Retina (tissue), 1 donor: ENCODE results near the gene PALS2.

Experiments used
- DNase-seq: peaks from one replicate; pipeline ENCODE4 v3.0.0-alpha.2; 2016

Gene PALS2

DNA sequence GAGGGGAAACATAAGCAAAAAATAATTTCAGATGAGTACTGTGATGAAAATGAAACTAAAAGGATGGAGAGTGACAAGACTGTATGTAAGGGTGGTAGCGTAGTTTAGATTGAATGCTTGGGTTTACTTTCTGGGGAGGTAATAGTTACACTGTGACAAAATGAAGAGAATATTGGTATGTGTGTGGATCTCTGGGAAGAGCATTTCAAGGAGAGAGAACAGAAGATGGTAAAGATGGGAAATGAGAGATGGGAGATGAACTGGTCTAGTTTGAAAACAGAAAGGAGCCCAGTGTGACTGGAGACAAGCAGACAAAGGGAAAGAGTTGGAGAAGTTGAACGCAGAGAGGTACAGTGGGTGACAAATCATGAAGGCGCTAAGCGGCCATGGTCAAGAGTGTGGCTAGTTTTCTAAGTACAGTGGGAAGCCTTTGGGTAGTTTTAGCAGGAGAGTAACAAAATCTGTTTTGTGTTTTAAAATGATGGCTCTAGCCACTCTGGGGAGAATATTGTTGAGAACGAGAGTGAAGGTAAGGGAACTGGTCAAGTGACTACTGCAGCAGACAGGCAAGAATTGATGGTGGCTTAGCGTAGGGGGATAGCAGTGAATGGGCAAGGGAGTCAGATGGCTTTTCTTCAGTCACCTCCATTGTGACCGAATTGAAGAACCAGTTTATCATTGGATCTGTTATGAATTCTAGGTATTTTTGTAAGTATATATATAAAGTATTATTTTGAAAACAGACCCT is 22.6 kb downstream of the PALS2 start:
- DNase-seq, result no peak

DNA sequence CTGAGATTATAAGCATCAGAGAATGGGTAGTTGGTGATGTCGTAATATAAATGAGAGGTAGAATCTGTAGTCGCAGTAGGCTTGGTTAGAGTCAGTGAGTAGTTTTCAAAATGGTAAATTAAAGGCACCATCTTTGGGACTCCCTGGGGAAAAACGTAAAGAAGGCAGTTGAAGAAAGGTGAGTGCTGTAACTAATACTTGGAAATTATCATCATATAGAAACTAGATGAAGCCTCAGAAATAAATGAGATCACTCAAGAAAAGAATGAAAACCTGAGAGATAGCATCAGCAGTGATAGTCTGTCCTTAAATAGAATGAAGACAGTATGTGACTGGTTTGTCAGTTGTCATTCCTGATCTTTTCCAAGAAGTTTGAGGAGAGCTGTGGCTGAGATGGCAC is 23.8 kb downstream of the PALS2 start:
- DNase-seq, result no peak

DNA sequence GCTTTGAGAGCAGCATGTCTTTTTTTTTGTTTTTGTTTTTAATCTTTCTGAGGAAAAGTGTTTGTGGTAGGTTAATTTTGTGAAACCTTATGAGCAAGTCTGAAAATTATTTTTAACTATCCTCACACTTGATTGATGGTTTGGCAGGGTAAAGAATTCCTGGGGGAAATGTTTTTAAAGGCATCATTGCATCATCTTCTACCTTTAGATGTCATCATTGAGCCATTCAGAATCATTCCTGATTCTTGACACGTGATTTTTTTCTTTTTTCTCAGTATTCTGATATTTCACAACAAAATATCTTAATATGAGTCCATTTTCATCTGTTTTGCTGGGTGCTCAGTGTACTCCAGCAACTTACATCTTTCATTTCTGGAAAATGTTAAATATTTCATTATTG is 28.3 kb downstream of the PALS2 start:
- DNase-seq, result no peak

DNA sequence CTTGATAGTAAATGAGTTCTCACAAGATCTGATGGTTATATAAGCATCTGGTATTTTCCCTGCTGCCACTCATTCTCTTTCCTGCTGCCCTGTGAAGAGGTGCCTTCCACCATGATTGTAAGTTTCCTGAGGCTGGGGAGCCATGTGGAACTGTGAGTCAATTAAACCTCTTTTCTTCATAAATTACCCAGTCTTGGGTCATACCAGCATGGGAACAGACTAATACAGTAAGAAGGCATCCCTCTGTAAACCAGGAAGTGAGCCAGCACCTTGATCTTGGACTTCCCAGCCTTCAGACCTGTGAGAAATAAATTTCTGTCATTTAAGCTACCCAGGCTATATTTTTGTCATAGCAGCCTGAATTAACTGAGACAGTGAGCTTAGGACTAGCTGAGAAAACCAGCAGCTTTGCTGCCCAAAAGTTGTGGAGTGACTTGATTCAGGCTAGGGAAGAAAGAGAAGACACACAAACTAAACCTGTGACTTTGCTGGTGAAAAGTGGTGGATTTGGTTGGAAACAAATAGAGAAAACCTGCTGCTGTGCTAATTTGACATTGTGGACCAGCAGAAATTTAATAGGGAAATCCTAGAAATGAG is 29.7 kb downstream of the PALS2 start:
- no peak for DNase-seq

DNA sequence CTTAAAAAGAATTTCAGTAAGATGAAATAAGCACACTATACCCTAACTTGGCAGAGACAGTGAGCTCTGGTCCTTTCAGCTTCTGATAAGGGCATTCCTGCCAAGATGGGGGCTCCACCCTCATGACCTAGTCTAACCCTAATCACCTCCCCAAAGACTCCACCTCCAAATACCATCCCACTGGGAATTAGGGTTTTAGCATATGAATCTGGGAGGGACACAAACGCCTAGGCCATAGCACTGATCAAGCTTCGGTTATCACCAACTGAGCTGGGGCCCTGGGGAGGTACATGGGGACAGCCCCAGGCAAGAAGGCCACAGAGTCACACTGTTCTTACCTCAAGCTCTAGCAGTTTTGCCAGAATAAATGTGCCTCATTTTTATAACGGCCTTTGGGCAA is 31.4 kb downstream of the PALS2 start:
- DNase-seq, result no peak

DNA sequence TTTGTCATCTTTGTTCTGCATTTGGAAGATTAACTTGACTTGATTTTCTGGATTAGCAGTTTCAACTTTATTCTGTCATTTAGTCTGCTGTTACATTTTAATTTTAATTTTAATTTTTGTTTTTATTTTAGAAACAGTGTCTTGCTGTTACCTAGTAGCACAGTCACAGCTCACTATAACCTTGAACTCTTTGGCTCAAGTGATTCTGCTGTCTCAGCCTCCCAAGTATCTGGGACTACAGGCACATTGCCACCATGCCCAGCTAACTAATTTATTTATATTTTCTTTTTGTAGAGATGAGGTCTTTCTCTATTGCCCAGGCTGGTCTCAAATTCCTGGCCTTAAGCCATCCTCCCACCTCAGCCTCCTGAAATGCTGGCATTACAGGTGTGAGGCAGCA is 35.3 kb downstream of the PALS2 start:
- DNase-seq, result no peak

DNA sequence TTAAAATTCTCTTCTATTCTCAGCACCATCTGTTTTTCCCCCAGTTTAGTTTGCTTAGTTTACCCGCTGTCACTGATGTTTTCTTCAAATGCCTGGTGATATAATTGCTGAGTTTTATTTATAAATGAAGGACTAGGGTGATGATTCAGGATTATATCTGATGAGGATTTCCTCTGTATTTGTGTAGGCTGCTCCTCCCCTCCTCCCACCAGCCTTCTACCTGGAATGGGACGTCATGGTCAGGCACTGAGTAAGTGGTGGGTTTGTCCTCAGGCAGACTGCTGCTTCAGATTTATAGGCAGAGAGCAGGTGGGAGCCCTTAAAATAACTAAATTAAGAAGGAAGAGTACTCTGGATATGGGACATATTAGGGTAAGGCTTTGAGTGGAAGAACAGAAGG is 35.8 kb downstream of the PALS2 start:
- DNase-seq, result no peak

DNA sequence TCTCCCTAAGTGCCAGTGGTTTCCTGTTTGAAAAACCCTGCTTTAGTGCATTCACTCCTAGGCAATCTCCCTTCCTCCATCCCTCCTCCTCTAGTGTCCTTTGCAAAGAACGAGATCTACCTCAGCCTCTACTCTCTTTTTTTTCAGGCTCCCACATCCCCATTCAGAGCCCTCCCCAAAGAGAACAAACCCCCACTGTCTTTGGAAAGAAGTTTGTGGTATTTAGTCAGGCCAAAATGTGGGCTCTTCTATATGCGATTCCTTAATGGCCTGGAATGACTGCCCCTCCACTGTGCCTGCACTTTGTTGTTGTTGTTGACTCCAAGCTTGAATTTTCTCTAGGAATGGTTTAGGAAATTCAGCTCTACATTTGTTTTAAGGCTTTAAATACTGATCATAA is 36.3 kb downstream of the PALS2 start:
- no peak for DNase-seq

DNA sequence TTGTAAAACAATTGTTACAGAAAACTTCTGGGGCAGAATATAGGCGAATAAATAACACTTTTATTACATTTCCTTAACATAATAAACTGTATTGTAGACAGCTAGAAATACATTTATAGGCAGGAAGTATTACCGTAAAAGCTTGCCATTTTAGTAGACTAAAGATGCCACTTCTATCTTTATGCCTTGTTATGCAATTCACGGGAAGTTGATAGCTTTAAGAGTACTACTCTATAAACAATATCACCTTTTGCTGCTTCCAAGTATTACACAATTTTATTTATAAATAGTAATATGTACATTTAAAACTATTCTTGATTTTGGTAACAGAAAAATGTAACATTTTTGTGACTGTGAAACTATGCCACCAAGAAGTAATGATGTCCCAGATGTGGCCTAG is 37.9 kb downstream of the PALS2 start:
- DNase-seq, result no peak

DNA sequence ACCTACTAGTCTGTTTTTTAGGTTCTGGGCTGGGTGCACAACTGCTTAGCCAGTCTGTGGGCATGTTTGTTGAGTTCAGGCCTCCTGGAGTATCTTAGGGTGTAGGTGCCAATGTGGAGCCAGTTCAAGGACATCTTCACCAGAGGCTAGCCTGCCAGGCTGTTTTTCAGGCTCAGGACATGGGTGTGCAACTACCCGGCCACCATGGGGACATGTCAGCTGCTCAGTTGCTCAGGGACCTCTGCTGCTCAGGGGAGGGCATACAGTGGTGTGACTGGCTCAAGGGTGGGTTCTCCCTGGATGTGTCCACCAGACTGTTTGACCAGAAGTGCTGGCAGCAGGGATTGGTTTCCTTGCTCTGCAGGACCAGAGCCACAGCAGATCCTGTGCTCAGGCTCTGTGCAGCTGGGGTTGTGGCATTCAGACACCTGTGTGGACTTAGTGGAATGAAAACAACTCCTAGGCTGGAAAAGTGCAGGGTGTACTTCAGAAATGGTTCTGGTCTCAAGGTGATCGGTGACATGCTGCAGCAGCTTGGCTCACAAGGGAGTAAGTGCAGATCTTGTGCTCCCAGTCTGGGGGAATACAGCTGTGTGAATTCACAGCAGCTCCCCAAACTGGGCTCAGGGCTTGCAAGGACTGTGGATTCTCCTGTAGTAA is 44.8 kb downstream of the PALS2 start:
- no peak for DNase-seq

DNA sequence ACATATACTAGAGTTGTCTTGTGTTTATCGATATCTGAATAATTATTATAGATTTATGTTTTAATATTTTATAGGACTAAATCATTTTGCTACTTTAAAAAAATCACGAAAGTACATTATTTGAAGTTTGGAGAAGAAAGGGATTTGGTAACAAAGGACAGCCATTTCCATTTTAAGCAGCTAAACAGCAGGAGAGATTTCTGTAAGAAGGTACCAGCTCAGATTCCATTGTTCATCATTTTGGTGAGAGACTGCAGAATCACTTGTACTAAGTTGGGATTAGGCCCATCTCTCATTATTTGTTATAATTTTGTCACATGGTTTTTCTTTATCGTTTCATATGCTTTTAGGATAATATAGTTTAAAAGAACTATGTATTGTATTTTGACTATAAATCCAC is 46.7 kb downstream of the PALS2 start:
- no peak for DNase-seq

DNA sequence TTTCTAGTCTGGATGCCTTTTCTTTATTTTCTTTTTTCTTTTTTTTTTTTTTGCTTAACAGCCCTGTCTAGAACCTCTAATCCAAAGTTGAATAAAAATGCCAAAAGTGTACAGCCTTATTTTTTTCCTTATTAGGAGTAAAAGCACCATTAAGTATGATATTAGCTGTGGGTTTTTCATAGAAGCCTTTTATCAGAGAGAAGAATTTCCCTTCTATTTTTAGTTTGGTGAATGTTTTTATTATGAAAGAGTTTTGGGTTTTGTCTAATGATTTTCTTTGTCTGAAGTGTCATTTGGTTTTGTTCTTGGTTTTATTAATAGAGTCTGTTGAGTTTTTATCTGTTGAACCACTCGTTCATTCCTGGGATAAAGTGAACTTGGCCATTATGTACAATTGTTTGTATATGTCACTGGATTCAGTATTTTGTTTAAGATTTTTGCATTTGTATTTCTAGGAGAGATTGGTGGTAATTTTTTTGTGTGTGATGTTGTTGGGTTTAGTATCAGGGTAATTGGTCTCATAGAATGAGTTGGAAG is 49.5 kb downstream of the PALS2 start:
- no peak for DNase-seq
